Skeletal muscle tissue (tissue), 4 donors: Measurements from ENCODE around the gene HMX1. TPM values are rescaled to one million over a fixed set of nuclear protein-coding genes. Genes with fewer than 3 reads are reported as not detected.

Experiments
- H3K27ac ChIP-seq: one replicate; pipeline ENCODE4 v1.7.0; 2013; ENCODE audit warnings: mild to moderate bottlenecking, low read depth, low read length, inconsistent platforms
- H3K27me3 ChIP-seq, 3 donors: one replicate each; pipeline ENCODE4 v1.7.0; 2013; ENCODE audit warnings: low read length in 3 of 3; ENCODE audit not compliant: control insufficient read depth in 3 of 3, insufficient read depth in 3 of 3
- H3K36me3 ChIP-seq, 3 donors: one replicate each; pipeline ENCODE4 v1.7.0; 2013; ENCODE audit warnings: low read length in 3 of 3; ENCODE audit not compliant: control insufficient read depth in 3 of 3, insufficient read depth in 3 of 3
- H3K4me1 ChIP-seq, 3 donors: one replicate each; pipeline ENCODE4 v1.7.0; 2013; ENCODE audit warnings: low read length in 3 of 3, mild to moderate bottlenecking in 3 of 3; ENCODE audit not compliant: control insufficient read depth in 3 of 3, insufficient read depth in 3 of 3
- H3K4me3 ChIP-seq, 3 donors: one replicate each; pipeline ENCODE4 v1.7.0; 2013; ENCODE audit warnings: low read length in 3 of 3
- H3K9ac ChIP-seq, 3 donors: one replicate each; pipeline ENCODE4 v1.7.0; 2013; ENCODE audit warnings: low read length in 3 of 3, mild to moderate bottlenecking in 3 of 3, moderate library complexity in 2 of 3, low read depth in 1 of 3
- H3K9me3 ChIP-seq, 3 donors: one replicate each; pipeline ENCODE4 v1.7.0; 2013; ENCODE audit warnings: low read length in 3 of 3; ENCODE audit not compliant: control insufficient read depth in 3 of 3
- total RNA-seq: library from RNA; depleted of rRNA; stranded (reverse); fragments of >200 nt; gene quantifications from one replicate; pipeline ENCODE4 v1.2.3, GENCODE V29; 2014
- donor health status: Osteomylitis.

HMX1 gene
- total RNA-seq, 1 donor from 2014 or later, result not detected

- Histone ChIP-seq H3K4me1 (no peaks in the 10 kb centered on the region), H3K4me3 (no peak overlapping the region), H3K9ac (no peak overlapping the region), H3K27me3 (peaks cover 14 to 57% (median 56%) of the 10 kb centered on the region in 3 donors), H3K27ac (no peak overlapping the region), H3K36me3 (no peaks in the 10 kb centered on the region), H3K9me3 (no peaks in the 10 kb centered on the region)
Observed at GRCh38 chr4:8915201-8916200, 43.9 kb upstream of the HMX1 start.

- no peaks in the 10 kb centered on the region for H3K4me1 ChIP-seq
- no peak overlapping the region for H3K27ac ChIP-seq
- no peaks in the 10 kb centered on the region for H3K9me3 ChIP-seq
- H3K4me3 ChIP-seq, result no peak overlapping the region
- no peak overlapping the region for H3K9ac ChIP-seq
- H3K36me3 ChIP-seq, result no peaks in the 10 kb centered on the region
- H3K27me3 ChIP-seq, result peaks cover 9 to 50% (median 50%) of the 10 kb centered on the region in 3 donors
Observed at GRCh38 chr4:8914461-8915171, 43.0 kb upstream of the HMX1 start.

GRCh38 chr4:8913858-8914460 lies 42.3 kb upstream of the HMX1 start:
- Histone ChIP-seq H3K4me1 (no peaks in the 10 kb centered on the region), H3K9me3 (no peaks in the 10 kb centered on the region), H3K9ac (no peak overlapping the region), H3K27ac (no peak overlapping the region), H3K36me3 (no peaks in the 10 kb centered on the region), H3K27me3 (peaks cover 7 to 48% (median 48%) of the 10 kb centered on the region in 3 donors), H3K4me3 (no peak overlapping the region)

DNA sequence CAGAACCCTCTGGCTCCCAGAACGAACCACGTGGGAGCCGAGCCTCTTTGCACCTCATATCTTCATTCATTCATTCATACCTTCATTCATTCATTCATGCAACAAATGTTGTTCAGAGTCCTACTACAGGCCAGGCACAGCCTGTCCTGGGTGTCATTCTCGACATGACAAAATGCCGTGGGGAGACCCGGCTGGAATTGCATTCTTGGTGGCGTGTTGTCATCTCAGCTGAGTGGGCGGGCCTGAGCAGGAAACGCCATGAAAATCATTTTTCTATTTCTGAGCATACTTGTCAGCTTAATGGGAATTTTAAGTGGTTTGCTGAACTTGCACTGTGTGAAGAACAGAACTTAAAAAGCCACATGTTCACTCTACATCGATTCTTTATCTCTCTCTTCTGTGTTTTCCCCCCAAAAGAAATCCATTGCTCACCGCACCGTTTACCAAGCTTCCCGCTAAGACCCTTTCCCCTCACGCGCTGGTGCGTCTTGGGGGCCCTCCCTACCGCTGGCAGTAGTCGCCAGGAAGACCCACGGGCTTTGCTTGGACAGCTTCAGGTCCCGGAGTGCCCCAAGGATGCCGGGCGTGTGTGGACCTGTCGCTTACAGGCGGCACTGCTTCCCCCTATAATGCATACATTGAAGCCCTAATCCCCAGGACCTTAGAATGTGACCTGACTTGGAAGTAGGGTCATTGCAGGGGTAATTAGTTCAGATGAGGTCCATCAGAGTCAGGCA lies 41.6 kb upstream of the HMX1 start:
- H3K4me1 ChIP-seq, result no peaks in the 10 kb centered on the region
- H3K27me3 ChIP-seq, result peaks cover 7 to 53% (median 53%) of the 10 kb centered on the region in 3 donors
- no peaks in the 10 kb centered on the region for H3K9me3 ChIP-seq
- no peak overlapping the region for H3K9ac ChIP-seq
- no peak overlapping the region for H3K27ac ChIP-seq
- H3K4me3 ChIP-seq, result no peak overlapping the region
- H3K36me3 ChIP-seq, result no peaks in the 10 kb centered on the region

DNA sequence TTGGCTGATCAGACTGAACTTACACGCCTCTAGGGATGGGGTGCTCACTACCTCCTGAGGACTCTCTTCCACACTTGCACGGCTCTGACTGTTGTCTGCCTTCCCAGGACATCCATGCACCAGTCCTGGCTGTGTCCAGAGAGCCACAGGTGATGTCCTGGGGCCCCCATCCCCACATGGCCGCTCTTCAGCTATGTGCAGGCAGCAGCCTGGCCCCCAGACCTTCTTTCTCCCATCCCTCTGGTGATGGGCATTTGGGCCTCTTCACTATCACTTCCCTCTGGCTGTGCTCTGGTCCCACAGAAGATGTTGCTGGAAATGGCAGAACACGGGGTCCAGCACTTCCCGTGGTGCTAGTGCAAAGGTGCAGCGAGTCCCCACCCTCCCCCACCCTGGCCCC lies 40.9 kb upstream of the HMX1 start:
- H3K36me3 ChIP-seq, result no peaks in the 10 kb centered on the region
- no peaks in the 10 kb centered on the region for H3K4me1 ChIP-seq
- H3K4me3 ChIP-seq, result no peak overlapping the region
- no peak overlapping the region for H3K27ac ChIP-seq
- H3K9ac ChIP-seq, result no peak overlapping the region
- H3K27me3 ChIP-seq, result peaks cover 13 to 61% (median 57%) of the 10 kb centered on the region in 3 donors
- H3K9me3 ChIP-seq, result no peaks in the 10 kb centered on the region

GRCh38 chr4:8912089-8912455 lies 40.4 kb upstream of the HMX1 start:
- H3K4me1 ChIP-seq, result no peaks in the 10 kb centered on the region
- no peaks in the 10 kb centered on the region for H3K36me3 ChIP-seq
- peaks cover 16 to 62% (median 61%) of the 10 kb centered on the region in 3 donors for H3K27me3 ChIP-seq
- H3K4me3 ChIP-seq, result no peak overlapping the region
- H3K27ac ChIP-seq, result no peak overlapping the region
- H3K9ac ChIP-seq, result no peak overlapping the region
- H3K9me3 ChIP-seq, result no peaks in the 10 kb centered on the region

DNA sequence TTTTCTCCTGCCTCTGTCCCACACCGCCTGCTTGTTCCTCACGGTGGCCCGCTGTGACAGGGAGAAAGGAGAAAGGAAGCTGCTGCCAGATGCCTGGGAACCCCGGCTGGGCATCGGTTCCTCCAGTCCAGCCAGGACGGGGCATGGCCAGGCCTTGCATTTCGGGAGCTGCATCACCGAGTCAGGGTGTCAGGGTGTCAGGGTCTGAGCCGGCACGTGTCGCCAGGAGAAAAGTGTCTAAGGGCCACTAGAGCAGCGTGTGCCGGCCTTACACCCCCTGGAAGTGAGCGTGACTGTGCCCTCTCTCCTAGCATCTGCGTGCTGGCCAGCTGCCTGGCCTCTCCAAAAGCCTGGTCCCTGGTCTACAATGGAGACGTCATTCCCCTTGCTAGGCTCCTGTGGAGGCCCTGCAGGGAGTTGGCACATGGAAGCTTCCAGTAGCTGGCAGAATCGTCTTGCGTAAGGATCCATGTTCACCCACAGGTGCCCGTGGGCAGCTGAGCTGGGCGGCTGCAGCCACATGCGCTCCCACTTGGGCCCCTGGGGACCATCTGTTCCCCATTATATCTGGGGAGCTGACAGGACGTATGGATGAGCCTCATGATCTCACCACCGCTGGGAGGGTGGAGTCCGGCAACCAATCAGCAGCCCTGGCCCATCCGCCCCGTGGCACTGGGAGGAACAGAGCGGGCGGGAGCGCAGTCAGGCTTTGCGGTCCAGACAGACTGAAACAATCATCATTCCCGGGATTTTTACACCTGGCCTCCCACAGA lies 39.9 kb upstream of the HMX1 start:
- peaks cover 16 to 67% (median 62%) of the 10 kb centered on the region in 3 donors for H3K27me3 ChIP-seq
- no peaks in the 10 kb centered on the region for H3K9me3 ChIP-seq
- H3K4me3 ChIP-seq, result no peak overlapping the region
- H3K4me1 ChIP-seq, result no peaks in the 10 kb centered on the region
- no peak overlapping the region for H3K9ac ChIP-seq
- H3K27ac ChIP-seq, result no peak overlapping the region
- H3K36me3 ChIP-seq, result no peaks in the 10 kb centered on the region

DNA sequence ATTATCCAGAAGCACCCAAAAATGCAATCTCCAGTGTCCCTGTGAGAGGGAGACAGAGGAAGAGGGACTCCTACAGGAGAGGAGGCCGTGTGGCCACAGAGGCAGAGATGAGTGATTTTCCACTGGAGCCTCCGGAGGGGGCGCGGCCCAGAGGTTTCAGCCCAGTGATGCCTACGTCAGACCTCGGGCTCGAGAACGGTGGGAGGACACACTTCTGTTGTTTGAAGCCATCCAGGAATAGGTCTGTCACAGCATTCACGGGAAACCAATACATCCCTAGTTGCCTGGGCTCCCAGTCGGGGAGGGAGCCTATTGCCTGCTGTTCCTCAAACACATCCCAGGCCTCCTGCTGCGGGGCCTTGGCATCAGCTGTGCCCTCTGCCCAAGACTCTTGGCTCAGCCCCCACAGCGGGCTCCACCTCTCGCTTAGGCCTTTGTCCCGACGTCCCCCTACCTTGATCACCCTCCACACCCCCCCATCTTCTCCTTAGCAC lies 39.2 kb upstream of the HMX1 start:
- no peak overlapping the region for H3K4me3 ChIP-seq
- H3K27ac ChIP-seq, result no peak overlapping the region
- H3K9me3 ChIP-seq, result no peaks in the 10 kb centered on the region
- H3K4me1 ChIP-seq, result no peaks in the 10 kb centered on the region
- peaks cover 16 to 66% (median 60%) of the 10 kb centered on the region in 3 donors for H3K27me3 ChIP-seq
- no peak overlapping the region for H3K9ac ChIP-seq
- no peaks in the 10 kb centered on the region for H3K36me3 ChIP-seq
